ENCODE results near the gene ANKRD60.

The ANKRD60 gene

DNA sequence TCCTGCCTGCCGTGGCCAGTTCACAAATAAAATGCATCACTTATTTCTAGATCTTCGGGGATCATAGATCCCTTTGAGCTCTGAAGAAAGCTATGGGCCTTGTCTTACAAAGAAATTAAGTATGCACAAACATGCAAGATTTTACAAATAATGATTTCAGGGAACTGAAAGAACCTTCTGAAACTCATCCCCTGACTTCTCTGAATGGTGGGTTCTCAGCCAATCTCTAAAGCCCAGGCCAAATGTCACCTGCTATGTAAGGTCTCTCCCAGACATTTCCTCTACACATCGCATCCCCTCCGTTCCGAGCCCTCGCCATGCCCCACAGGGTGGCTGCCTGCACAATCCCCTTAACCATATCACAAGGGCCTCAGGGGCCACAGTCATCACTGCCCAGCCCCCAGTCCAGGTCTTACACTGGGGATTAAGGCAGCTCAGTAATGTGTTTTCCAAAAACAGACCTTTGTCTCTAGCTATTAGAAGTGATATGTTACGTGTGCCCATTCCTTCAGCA lies 16.1 kb upstream of the ANKRD60 start:
- DNase-seq (ENCODE audit: low read depth in 2 of 2) = no peak

DNA sequence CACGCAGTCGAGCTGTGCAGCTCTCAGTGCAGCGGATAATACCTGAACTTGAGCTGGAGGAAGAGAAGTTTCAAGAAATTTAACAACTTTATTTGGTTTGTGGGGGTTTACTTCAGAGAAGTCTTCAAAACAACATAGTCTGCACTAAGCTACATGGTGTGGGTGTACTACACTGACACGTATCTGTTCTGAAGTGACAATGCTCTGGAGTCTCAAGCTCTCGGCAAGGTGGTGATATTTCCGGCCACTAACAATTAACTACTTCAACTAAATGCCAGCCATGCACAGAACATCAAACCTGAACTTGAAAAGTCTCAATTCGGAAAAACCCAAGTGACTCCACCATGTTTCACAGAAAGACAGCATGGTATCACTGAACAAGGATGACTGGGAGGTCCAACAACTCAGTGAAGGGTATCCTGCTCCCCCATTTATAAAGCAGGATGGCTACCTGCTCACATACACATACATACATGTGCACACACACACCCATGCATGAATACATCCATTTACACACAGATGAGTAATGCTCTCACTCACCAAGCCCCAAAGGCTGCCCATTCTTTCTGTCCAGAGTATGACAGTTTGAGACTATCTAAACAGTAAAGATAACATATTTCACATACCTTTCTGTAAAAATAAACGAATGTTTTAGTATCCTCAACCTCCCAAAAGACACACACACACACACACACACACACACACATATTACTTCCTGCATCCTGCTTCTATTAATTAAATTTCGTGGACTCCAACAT lies 15.4 kb upstream of the ANKRD60 start:
- DNase-seq (ENCODE audit: low read depth in 2 of 2) = no peak

DNA sequence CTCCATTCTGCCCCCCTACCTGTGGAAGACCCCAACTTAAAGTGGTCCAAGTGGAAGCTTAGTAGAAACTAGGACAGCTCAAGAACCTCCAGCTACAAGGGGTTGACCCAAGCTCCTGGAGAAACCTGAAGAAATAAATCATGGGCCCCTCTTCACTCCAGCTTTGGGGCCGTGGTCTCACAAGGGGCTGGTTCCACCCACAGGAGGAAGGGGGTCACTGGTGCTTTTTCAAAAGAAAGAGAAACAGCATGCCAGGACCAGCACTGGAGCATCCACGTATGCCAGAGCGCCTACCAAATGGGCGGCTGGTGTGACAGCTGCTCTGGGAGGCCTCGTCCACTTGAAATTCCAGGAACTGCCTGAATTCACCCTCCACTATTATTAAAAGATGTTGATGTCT lies 14.4 kb upstream of the ANKRD60 start:
- no peak for DNase-seq (ENCODE audit: low read depth in 2 of 2)

DNA sequence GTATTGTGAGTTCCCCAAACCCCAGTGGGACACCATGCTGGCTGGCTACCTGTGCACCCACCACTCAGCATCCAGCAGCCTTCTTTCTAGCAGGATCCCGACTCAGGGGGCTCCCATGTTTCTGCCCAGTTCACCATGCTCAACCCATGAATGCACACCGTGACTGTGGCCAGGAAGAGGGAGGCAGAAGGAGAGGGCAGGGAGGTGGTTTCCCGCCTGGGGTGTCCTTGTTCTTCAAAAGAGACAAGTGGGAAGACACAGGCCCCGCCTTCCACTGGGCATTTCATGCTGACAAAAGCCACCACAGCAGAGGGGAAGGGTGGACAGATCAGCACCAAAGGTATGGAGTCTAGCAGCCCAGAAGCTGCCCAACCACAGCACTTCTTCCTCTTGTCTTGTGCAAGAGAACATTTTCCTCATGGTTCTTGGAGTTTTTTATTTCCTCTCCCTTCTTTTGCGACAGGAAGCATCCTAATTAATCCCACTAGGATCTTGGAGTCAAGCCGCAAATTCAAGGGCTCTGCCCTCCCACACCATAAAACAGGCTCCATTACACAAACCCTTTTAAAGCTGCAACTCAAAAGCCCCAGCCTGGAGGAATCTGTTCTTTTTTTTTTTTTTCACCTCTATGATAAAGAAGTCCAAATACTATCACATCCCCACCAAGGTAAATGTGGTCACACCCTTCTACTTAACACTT lies 13.5 kb upstream of the ANKRD60 start:
- DNase-seq (ENCODE audit: low read depth in 2 of 2) = no peak

DNA sequence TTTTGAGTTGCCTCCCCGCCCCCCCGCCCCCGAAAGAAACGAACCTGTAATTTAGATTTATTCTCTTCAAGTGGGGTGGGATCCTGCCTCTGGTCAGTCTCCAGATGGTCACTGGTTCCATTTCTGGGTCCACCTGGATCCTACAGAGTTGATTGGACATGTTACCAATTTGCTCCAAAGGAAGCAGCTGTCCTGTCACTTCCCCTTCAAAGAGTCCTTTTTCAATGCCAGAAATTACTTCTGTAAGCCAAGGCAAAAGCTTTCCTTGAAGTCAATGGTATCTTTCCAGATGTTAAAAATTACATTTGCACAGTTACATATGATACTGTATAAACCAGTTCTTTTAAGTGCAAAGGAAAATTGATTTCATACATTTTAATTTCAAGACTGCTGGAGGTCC lies 12.0 kb upstream of the ANKRD60 start:
- no peak for DNase-seq (ENCODE audit: low read depth in 2 of 2)

DNA sequence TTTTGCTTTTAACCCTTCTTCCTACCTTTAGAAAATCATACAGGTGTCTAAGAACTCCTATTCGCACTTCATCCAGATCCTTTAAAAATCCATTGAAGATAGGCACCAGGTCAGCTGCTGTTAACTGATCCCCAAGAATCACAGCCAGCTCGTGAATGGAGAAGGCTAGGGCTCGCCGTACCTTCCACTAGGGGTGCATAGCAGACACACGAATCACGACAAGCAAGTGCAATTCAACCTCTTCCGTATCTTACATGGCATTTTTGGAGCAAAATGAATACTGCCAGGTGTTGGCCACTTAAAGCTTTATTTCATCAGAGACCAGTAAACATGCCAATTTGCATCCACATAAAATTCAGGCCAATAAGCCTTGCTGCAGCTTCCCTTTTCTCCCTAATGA lies 10.8 kb upstream of the ANKRD60 start:
- no peak for DNase-seq (ENCODE audit: low read depth in 2 of 2)

DNA sequence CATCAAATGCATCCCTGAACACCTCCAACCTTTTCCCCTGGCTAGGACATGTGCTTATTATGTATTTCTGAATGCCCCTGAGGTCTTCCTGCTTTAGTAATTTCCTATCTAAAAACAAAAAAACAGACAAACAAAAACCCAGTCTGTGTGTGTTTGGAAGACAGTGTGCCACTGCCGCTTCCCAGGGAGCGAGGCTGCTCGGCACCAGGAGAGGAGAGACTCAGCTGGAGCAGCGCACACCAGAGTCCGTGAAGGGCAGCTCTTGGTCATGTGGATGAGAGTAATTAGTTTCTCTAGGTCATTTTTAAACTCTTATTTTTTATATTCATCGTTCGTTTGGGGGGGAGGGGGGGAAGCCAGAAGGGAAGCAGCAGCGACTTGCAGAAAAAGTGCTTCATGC lies 10.0 kb upstream of the ANKRD60 start:
- no peak for DNase-seq (ENCODE audit: low read depth in 2 of 2)

DNA sequence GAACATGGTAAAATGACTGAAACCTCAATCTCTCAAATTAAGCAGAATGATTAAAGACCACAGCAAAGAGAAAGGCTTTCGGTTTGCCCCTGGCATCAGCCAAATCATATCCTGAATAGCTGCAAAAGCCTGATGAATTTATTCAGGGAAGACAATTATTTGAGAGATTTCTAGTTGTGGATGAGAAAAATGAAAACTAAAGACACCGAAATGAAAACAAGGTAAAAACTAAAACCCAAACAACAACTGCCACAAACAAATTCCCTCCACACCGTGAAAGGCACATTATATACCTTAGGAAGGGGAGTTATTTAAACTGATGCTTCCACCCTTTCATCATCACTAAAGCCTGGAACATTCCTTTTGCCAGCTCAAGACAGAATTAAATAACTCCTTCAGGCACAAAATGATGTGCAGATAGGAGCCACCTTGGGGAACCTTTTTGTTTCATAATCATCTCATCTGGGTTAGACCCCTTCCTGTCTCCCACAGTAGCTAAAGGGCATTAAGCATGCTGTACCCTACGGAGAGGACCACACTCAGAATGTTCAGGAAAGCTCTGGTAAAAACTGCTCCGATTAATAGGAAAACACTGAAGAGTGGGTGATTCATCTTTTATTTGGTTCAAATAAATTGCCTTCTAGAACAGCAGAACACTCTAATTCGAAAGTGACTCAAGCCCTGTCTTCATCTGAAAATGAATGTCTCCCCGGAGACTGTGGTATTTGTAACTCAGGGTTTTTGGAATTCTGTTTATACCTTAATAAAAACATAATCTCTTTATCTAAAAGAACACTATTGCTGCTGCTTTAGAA lies 9.1 kb upstream of the ANKRD60 start:
- no peak for DNase-seq (ENCODE audit: low read depth in 2 of 2)

DNA sequence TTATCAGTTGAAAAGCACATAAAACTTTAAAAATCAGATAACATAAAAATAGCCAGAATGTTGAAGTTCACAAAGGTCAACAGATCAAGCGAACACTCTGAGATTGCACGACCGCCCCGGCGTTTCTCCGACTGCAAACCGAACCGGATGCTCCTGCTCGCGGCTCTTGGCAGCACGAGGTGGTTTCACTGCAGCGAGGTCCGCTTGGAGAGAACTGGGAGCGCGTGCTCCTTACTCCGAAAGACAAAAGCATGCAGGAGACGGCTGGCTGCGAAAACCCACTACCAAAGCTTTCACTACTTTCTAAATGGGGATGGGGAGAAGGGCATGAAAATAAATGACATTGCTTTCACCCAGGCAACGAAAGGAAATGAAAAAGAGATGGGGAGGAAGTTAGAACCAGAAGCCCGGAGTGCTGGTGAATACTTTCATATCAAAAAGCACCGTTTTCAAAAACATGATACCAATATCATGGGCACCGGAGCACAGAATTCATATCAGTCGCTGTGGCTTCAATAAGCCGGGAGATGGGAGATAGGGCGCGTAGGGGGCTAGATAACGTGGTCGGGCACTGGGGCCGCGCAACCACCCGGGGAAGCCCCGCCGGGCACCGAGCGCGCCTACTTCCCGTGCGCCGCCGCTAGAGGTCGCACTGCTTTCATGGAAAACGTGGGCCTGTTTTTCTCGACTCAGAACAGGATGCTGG lies 8.3 kb upstream of the ANKRD60 start:
- DNase-seq (ENCODE audit: low read depth in 2 of 2) = peak; percentile 79 to 84

DNA sequence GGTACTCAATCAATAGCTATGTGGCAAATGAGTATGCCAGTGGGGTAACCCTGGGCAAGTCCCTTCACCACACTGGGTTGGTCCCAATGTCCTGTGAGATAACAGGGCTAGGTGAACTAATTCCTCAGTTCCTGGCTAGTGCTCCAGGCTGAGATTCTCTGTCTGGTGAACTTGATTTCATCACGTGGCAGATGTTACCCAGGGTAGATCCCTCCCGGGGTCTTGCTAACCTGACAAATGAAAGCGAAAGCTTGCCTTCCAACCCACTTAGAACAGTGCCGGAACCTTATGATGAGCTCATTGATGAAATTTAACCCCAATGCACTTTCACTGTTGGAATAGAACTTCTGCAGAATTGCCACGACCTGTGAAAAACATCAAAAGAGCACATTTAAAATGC lies 6.6 kb upstream of the ANKRD60 start:
- DNase-seq (ENCODE audit: low read depth in 2 of 2) = no peak

DNA sequence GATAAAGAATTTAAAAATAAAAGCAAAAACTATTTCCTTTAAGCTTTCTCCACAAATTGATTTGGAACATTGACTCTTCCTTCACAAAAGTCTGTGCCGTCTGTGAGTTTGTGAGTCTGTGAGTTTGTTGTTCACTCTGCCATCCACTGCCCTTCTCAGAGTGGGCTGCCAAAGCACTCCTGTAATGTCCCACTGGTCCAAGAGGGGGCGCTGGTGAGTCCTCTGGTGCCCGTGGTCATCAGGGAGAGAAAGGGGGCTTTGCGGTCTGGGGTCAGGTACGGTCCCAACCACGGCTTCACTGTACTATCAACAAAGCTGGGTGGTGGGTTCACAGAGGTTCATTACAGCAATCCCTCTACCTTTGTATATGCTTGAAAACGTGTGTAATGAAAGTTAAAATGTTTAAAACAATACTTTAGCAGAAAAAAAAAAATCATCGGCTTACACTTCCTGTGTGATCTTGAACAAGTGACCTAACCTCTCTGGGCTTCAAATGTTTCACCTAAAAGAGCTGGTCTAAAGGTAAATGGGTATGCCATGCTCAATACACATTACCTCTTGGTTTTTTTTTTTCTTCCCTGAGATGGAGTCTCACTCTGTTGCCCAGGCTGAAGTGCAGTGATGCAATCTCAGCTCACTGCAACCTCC lies 5.6 kb upstream of the ANKRD60 start:
- peak in 1 of 2 donors; percentile 28 for DNase-seq (ENCODE audit: low read depth in 2 of 2)

DNA sequence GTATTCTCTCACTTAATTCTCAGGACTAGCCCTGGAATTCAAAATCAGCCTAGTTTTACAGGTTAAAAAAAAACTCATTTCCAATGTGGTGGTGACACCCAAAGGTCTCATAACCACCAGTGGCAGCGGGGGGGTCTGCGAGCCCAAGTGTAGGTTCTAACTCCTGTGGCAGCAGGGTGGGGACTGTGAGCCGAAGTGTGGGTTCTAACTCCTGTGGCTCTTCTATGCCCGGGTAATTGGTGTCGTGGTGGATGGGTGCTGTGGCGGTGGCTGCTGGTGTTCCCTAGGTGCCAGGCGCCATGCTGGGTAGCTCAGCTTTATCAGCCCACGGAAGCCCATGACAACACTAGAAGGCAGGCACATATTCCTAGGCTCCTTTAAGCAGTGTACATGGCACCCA lies 4.9 kb upstream of the ANKRD60 start:
- no peak for DNase-seq (ENCODE audit: low read depth in 2 of 2)

DNA sequence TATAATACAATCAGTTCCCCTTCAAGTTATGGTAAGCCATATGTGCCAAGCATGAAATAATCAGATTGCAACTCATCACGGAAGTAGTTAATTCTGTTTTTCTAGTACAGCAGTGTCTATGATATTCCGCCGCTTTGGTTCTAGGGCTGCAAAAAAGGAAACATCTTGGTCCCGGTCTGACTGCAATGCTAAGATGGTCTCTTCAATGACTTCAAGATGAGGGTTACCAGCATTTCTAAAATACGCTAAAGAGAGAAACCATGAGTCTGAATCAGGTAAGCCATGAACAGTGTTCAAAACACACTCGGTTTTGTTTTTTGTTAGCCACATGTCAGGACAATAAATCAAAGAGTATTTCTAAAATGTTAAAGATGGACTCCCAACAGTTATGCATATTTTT lies 3.2 kb upstream of the ANKRD60 start:
- no peak for DNase-seq (ENCODE audit: low read depth in 2 of 2)

DNA sequence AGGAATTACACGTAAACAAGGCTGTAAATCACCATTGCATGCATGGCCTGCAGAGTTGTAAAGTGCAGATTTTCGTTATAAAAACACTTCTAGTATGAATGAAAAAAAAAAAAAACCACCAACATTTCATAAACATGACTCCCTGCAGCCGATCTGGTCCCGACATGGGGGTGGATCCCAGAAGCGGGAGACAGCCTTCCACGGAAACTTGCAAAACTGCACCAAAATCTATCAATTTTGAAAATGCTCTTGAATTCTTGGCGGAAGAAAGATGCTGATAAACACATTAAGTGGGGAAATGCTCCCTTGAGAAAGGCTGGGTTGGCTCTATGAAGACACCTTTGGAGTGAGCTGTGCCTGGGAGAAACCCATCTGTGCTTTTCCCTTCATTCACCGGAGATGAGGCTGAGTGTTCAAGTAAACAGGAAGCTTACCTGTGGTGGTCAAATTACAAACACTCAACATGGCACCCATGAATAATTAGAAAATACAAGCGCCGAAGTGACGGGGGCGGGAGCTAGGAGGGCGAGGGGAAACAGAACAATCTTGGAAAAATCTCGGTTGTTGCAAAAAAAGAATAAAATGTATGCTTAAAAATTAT lies 845 bp upstream of the ANKRD60 start:
- DNase-seq (ENCODE audit: low read depth in 2 of 2) = no peak

DNA sequence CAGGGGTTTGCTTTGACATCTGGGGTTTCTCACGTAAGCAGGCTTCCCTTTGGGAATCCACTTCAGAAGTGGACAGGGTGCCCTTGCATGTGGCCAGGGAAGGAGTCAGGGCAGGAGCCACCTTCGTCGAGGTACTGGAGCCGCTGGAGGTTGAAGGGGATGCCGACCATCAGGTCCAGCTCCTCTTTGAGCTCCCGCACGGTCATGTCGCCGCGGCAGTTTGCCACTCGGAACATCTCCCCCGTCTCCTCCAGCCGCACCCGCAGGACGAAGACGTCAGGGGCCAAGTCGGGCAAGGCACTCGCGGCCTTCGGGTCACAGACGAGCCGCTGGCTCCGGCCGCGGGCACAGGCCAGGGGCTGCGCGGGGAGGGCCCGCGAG lies 360 bp downstream of the ANKRD60 start:
- no peak for DNase-seq (ENCODE audit: low read depth in 2 of 2)

DNA sequence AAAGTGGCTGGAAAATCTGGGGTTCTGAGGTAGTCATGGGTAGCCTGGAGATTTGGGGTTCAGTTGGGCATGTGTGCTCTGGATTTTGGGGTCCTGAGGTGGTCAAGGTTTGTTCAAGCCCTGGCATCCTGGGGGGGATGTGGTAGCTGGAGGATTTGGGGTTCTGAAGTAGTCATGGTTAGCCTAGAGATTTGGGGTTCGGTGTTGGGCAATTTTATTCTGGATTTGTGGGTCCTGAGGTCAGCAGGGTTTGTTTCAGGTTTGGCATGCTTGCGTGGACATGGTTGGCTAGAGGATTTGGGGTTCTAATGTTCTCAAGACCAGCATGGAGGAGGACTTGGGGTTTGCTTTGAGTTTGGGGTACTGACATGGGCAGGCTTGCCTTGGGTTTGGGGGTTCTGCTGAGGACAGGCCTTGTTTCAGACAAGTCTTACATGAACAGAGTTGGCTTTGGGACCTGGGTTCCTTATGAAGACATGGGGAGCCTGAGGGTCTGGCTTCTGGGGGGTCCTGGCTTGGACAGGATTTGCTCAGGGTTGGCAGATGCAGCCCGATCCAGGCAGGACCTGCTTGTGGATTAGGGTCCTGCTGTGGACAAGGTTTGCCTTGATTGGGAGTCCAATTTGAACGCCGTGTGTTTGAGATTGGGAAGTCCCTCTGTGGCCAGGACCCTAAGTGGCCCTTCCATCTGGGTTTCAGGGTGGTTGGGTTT lies 906 bp downstream of the ANKRD60 start:
- DNase-seq (ENCODE audit: low read depth in 2 of 2) = no peak

DNA sequence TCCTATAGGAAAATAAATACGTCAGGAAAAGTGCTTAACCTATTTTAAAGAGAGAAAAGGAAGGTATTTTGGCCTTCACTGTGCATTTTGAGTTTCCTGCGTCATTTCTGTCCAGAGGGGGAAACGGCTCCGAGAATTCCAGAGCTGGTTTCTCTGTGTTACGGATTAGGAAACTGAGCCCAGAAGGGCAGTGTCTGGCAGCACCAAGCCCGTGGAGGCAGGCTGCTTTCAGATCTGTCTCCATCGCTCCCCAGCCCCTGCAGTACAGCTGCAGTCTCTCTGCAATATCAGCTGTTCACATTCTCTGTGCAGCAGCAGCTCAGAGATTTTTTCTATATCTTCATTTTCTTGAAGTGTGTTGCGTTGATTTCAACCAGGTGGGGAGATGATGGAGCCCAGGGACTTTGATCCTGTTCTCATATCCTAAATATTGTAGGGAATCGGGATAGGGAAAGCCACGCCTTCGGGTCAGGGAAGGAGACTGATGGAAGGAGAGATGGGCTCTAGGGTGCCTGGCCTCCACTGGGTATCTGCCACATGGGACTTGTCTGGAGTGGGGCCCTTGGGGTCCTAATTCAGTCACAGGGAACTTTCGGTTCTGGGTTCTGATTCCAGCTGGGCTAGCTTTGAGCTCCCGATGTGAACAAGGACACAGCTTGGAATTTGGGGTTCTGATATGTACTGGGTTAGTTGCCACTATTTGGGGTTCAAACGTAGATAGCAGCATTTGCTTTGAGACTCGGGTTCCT lies 2.8 kb downstream of the ANKRD60 start:
- no peak for DNase-seq (ENCODE audit: low read depth in 2 of 2)

DNA sequence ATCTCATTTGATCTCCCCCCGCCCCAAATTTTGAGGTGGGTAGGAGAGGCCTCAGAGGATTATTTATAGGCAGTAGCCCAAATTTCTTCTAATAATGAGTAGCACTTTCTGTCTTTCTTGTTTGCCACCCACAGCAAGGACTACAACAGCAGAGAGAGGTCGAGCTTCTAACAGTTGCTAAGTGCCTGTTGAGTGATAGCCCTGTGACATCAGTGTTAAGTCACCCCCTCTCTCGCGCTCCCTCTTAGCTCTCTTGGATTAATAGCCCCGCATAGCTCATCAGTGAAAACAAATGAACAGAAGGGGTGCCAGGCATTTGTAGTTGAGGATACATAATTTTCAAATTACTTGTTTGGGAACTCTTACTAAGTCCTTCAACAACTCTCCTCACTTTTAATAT lies 3.5 kb downstream of the ANKRD60 start:
- no peak for DNase-seq (ENCODE audit: low read depth in 2 of 2)

DNA sequence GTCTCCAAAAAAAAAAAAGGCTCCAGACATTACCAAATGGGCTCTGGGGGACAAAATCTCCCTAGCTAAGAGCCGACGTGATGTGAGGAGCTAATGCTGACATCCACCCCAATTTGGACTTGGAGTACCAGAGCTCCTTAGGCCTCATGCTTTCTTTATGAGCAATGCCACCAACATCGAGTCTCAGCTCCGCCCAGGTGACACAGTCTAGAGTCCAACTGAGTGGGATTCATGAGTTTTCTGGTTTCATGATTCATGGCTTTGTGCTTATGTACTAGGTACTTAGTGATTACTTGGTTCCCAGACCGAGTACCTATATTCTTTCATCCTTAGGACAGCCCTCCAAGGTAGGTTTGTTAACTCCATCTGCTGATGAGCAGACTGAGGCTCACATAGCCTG lies 4.4 kb downstream of the ANKRD60 start:
- peak in 1 of 2 donors; percentile 58 for DNase-seq (ENCODE audit: low read depth in 2 of 2)

All from stimulated activated CD8-positive, alpha-beta memory T cell treated with anti-CD3 and anti-CD28 coated beads, Interleukin-15, amount 100 ng/mL, for 48 hours (primary cell).